SK-N-SH (cell line): ENCODE results near the gene OSBPL2.

Experiments
- CTCF ChIP-seq: fragments of 200-600 bp; sonication (generic); IDR thresholded peaks from 2 replicates; pipeline ENCODE4 v1.6.1; 2017; ENCODE audit warnings: antibody characterized with exemption, mild to moderate bottlenecking, moderate library complexity
- EP300 ChIP-seq, 2 experiments: IDR thresholded peaks; 2 replicates each; pipeline versions ENCODE4 v1.4.0 to v1.6.1; 2012; ENCODE audit warnings: borderline replicate concordance in 1 of 2, low read depth in 1 of 2, low read length in 1 of 2
- FOSL2 ChIP-seq: IDR thresholded peaks from 2 replicates; pipeline ENCODE4 v1.4.0; 2012; ENCODE audit warnings: low read depth, mild to moderate bottlenecking, moderate library complexity, borderline replicate concordance
- GABPA ChIP-seq: IDR thresholded peaks from 2 replicates; pipeline ENCODE4 v1.4.0; 2012; ENCODE audit warnings: low read depth, mild to moderate bottlenecking
- MXI1 ChIP-seq: IDR thresholded peaks from 2 replicates; pipeline ENCODE4 v1.6.1; 2012; ENCODE audit warnings: mild to moderate bottlenecking, low read depth, low read length, improper control_type of control experiment
- NRF1 ChIP-seq: IDR thresholded peaks from 2 replicates; pipeline ENCODE4 v1.6.1; 2012; ENCODE audit warnings: low read depth, mild to moderate bottlenecking, low read length
- POLR2AphosphoS5 ChIP-seq: IDR thresholded peaks from 2 replicates; pipeline ENCODE4 v1.6.1; 2012; ENCODE audit warnings: low read depth, low read length
- RFX5 ChIP-seq: IDR thresholded peaks from 2 replicates; pipeline ENCODE4 v1.6.1; 2012; ENCODE audit warnings: mild to moderate bottlenecking, improper control_type of control experiment, low read length
- SIN3A ChIP-seq: IDR thresholded peaks from 2 replicates; pipeline ENCODE4 v1.6.1; 2012; ENCODE audit warnings: low read depth, mild to moderate bottlenecking, low read length, moderate library complexity, borderline replicate concordance
- USF1 ChIP-seq: IDR thresholded peaks from 2 replicates; pipeline ENCODE4 v1.4.0; 2012; ENCODE audit warnings: low read depth, borderline replicate concordance
- YY1 ChIP-seq: IDR thresholded peaks from 2 replicates; pipeline ENCODE4 v1.4.0; 2012; ENCODE audit warnings: low read depth, mild to moderate bottlenecking

GRCh38 chr20:62254021-62254724, 15.9 kb downstream of the OSBPL2 start:
- TF ChIP-seq NRF1 (no peak), RFX5 (no peak), EP300 (IDR thresholded peaks at IDR 0.05; ENCODE audit: borderline replicate concordance in 1 of 2, low read depth in 1 of 2, low read length in 1 of 2) (no peak), CTCF (no peak), FOSL2 (no peak), MXI1 (no peak), USF1 (no peak), SIN3A (no peak), GABPA (no peak), YY1 (no peak), POLR2AphosphoS5 (no peak)
